Measurements from ENCODE around the gene ACE. TPM values are rescaled to one million over a fixed set of nuclear protein-coding genes. Genes with fewer than 3 reads are reported as not detected.

Gene ACE
- total and polyA plus RNA-seq, 4 donors: 0.72 to 30.5 (median 11.3) TPM

GRCh38 chr17:63475491-63476412 is 1.1 kb upstream of the ACE start:
- DNase-seq (no peak), ATAC-seq (ENCODE audit: low FRiP score) (no peak)
- Histone ChIP-seq H3K27ac (ENCODE audit: low read depth in 1 of 2, low read length in 2 of 2) (no peak overlapping the region), H3K36me3 (ENCODE audit: control insufficient read depth in 1 of 2, insufficient read depth in 2 of 2, low read length in 1 of 2) (no peaks in the 10 kb centered on the region), H3K9me3 (ENCODE audit: control insufficient read depth, low read length) (no peaks in the 10 kb centered on the region), H3K4me1 (ENCODE audit: control insufficient read depth in 1 of 2, insufficient read depth in 2 of 2, low read length in 2 of 2) (no peaks in the 10 kb centered on the region), H3K27me3 (ENCODE audit: control insufficient read depth in 1 of 2, insufficient read depth in 2 of 2, low read length in 1 of 2) (no peaks in the 10 kb centered on the region), H3K4me3 (ENCODE audit: low read length in 2 of 2) (no peak overlapping the region)
- intact Hi-C loops (cut with DNase I): no loop called here
- WGBS, 2 donors: 71 to 76% methylated on average over 28 of the region's 28 CpGs

- 1 to 3% methylated on average over 33 to 36 of the region's 36 CpGs for WGBS, 2 donors
- ATAC-seq (ENCODE audit: low FRiP score) (peak; percentile 2), DNase-seq (no peak)
- Histone ChIP-seq H3K27ac (ENCODE audit: low read depth in 1 of 2, low read length in 2 of 2) (no peak overlapping the region), H3K27me3 (ENCODE audit: control insufficient read depth in 1 of 2, insufficient read depth in 2 of 2, low read length in 1 of 2) (no peaks in the 10 kb centered on the region), H3K9me3 (ENCODE audit: control insufficient read depth, low read length) (no peaks in the 10 kb centered on the region), H3K36me3 (ENCODE audit: control insufficient read depth in 1 of 2, insufficient read depth in 2 of 2, low read length in 1 of 2) (no peaks in the 10 kb centered on the region), H3K4me3 (ENCODE audit: low read length in 2 of 2) (peak overlapping the region; percentile 3 to 48), H3K4me1 (ENCODE audit: control insufficient read depth in 1 of 2, insufficient read depth in 2 of 2, low read length in 2 of 2) (no peaks in the 10 kb centered on the region)
- intact Hi-C loops (cut with DNase I): no loop called here
These were observed 405 bp upstream of the ACE start for GRCh38 chr17:63476459-63476853.

- Histone ChIP-seq H3K4me3 (ENCODE audit: low read length in 2 of 2) (peak overlapping the region in 1 of 2 donors; percentile 48), H3K36me3 (ENCODE audit: control insufficient read depth in 1 of 2, insufficient read depth in 2 of 2, low read length in 1 of 2) (no peaks in the 10 kb centered on the region), H3K4me1 (ENCODE audit: control insufficient read depth in 1 of 2, insufficient read depth in 2 of 2, low read length in 2 of 2) (no peaks in the 10 kb centered on the region), H3K27me3 (ENCODE audit: control insufficient read depth in 1 of 2, insufficient read depth in 2 of 2, low read length in 1 of 2) (no peaks in the 10 kb centered on the region), H3K9me3 (ENCODE audit: control insufficient read depth, low read length) (no peaks in the 10 kb centered on the region), H3K27ac (ENCODE audit: low read depth in 1 of 2, low read length in 2 of 2) (no peak overlapping the region)
- DNase-seq: no peak
- ATAC-seq (ENCODE audit: low FRiP score): no peak
- intact Hi-C loops (cut with DNase I): loop anchor here (2.0 kb wide), 2 partner anchors 51 to 53 kb away; no protein-coding TSS in a partner anchor
- WGBS, 2 donors: 6 to 7% methylated on average over 43 to 44 of the region's 44 CpGs
These were observed 899 bp downstream of the ACE start for GRCh38 chr17:63477480-63478440.

GRCh38 chr17:63478814-63479494 is 2.1 kb downstream of the ACE start:
- 44 to 49% methylated on average over 16 of the region's 16 CpGs for WGBS, 2 donors

GRCh38 chr17:63479495-63480184 is 2.8 kb downstream of the ACE start:
- intact Hi-C loops (cut with DNase I): loop anchor here (2.0 kb wide), 2 partner anchors 53 to 55 kb away; no protein-coding TSS in a partner anchor
- 90 to 91% methylated on average over 17 of the region's 17 CpGs for WGBS, 2 donors
- DNase-seq (peak in 1 of 2 donors; percentile 30), ATAC-seq (ENCODE audit: low FRiP score) (no peak)
- Histone ChIP-seq H3K4me3 (ENCODE audit: low read length in 2 of 2) (no peak overlapping the region), H3K27ac (ENCODE audit: low read depth in 1 of 2, low read length in 2 of 2) (no peak overlapping the region), H3K4me1 (ENCODE audit: control insufficient read depth in 1 of 2, insufficient read depth in 2 of 2, low read length in 2 of 2) (no peaks in the 10 kb centered on the region), H3K27me3 (ENCODE audit: control insufficient read depth in 1 of 2, insufficient read depth in 2 of 2, low read length in 1 of 2) (no peaks in the 10 kb centered on the region), H3K9me3 (ENCODE audit: control insufficient read depth, low read length) (no peaks in the 10 kb centered on the region), H3K36me3 (ENCODE audit: control insufficient read depth in 1 of 2, insufficient read depth in 2 of 2, low read length in 1 of 2) (no peaks in the 10 kb centered on the region)

More at GRCh38 chr17:63478814-63479494, 2.1 kb downstream of the ACE start:
- Histone ChIP-seq H3K4me3 (ENCODE audit: low read length in 2 of 2) (no peak overlapping the region), H3K27me3 (ENCODE audit: control insufficient read depth in 1 of 2, insufficient read depth in 2 of 2, low read length in 1 of 2) (no peaks in the 10 kb centered on the region), H3K9me3 (ENCODE audit: control insufficient read depth, low read length) (no peaks in the 10 kb centered on the region), H3K4me1 (ENCODE audit: control insufficient read depth in 1 of 2, insufficient read depth in 2 of 2, low read length in 2 of 2) (no peaks in the 10 kb centered on the region), H3K27ac (ENCODE audit: low read depth in 1 of 2, low read length in 2 of 2) (no peak overlapping the region), H3K36me3 (ENCODE audit: control insufficient read depth in 1 of 2, insufficient read depth in 2 of 2, low read length in 1 of 2) (no peaks in the 10 kb centered on the region)
- DNase-seq (peak; percentile 84 to 93), ATAC-seq (ENCODE audit: low FRiP score) (peak; percentile 76)
- intact Hi-C loops (cut with DNase I): loop anchor here (2.0 kb wide), 2 partner anchors 52 to 54 kb away; no protein-coding TSS in a partner anchor

GRCh38 chr17:63480192-63480784 is 3.4 kb downstream of the ACE start:
- no peak for ATAC-seq (ENCODE audit: low FRiP score)
- 91 to 92% methylated on average over 21 of the region's 21 CpGs for WGBS, 2 donors

GRCh38 chr17:63480826-63481487 is 4.1 kb downstream of the ACE start:
- ATAC-seq (ENCODE audit: low FRiP score): no peak
- DNase-seq: no peak
- H3K4me3 ChIP-seq (ENCODE audit: low read length in 2 of 2): no peak overlapping the region
- no peaks in the 10 kb centered on the region for H3K4me1 ChIP-seq (ENCODE audit: control insufficient read depth in 1 of 2, insufficient read depth in 2 of 2, low read length in 2 of 2)
- no peaks in the 10 kb centered on the region for H3K9me3 ChIP-seq (ENCODE audit: control insufficient read depth, low read length)
- H3K27me3 ChIP-seq (ENCODE audit: control insufficient read depth in 1 of 2, insufficient read depth in 2 of 2, low read length in 1 of 2): no peaks in the 10 kb centered on the region
- WGBS, 2 donors: 77 to 79% methylated on average over 11 of the region's 11 CpGs
- no peak overlapping the region for H3K27ac ChIP-seq (ENCODE audit: low read depth in 1 of 2, low read length in 2 of 2)
- H3K36me3 ChIP-seq (ENCODE audit: control insufficient read depth in 1 of 2, insufficient read depth in 2 of 2, low read length in 1 of 2): no peaks in the 10 kb centered on the region
- intact Hi-C loops (cut with DNase I): no loop called here

More at GRCh38 chr17:63480192-63480784, 3.4 kb downstream of the ACE start:
- Histone ChIP-seq H3K36me3 (ENCODE audit: control insufficient read depth in 1 of 2, insufficient read depth in 2 of 2, low read length in 1 of 2) (no peaks in the 10 kb centered on the region), H3K4me1 (ENCODE audit: control insufficient read depth in 1 of 2, insufficient read depth in 2 of 2, low read length in 2 of 2) (no peaks in the 10 kb centered on the region), H3K27me3 (ENCODE audit: control insufficient read depth in 1 of 2, insufficient read depth in 2 of 2, low read length in 1 of 2) (no peaks in the 10 kb centered on the region), H3K27ac (ENCODE audit: low read depth in 1 of 2, low read length in 2 of 2) (no peak overlapping the region), H3K9me3 (ENCODE audit: control insufficient read depth, low read length) (no peaks in the 10 kb centered on the region), H3K4me3 (ENCODE audit: low read length in 2 of 2) (no peak overlapping the region)
- intact Hi-C loops (cut with DNase I): no loop called here
- peak in 1 of 2 donors; percentile 66 for DNase-seq
